H1 (cell line): ENCODE results near the gene STARD13. TPM values are rescaled to one million over a fixed set of nuclear protein-coding genes. Genes with fewer than 3 reads are reported as not detected.

ENCODE experiments used
- CTCF ChIA-PET: fragments of 300-600 bp; sonication (Branson Sonifier 250); formaldehyde crosslinking; loops from one replicate; lab custom pipeline; 2021; ENCODE audit not compliant: partially characterized antibody; lab: Charles Lee
- POLR2A ChIA-PET: fragments of 300-600 bp; sonication (Branson Sonifier 250); formaldehyde crosslinking; loops from one replicate; lab custom pipeline; 2021; ENCODE audit warnings: inconsistent platforms; ENCODE audit not compliant: partially characterized antibody; lab: Charles Lee
- DNase-seq, 2 experiments: peaks; one replicate each; pipeline versions ENCODE4 v3.0.0 to v3.0.0-alpha.2; 2010 to 2022; ENCODE audit warnings: low spot score in 2 of 2, low read depth in 1 of 2, mixed read lengths in 1 of 2
- FAIRE-seq: peaks from 2 replicates; lab custom pipeline; 2011; peaks lifted over from hg19 to GRCh38; lab: Jason Lieb, UNC
- H2AFZ ChIP-seq: 2 replicates; pipeline ENCODE4 v1.8.1; 2012; ENCODE audit warnings: low read length, inconsistent platforms
- H2AK5ac ChIP-seq: 2 replicates; pipeline ENCODE4 v1.6.1; 2013; ENCODE audit warnings: low read depth, low read length
- H2BK120ac ChIP-seq: replicated peaks from 2 replicates; pipeline ENCODE3; 2013; ENCODE audit warnings: low read depth, low read length, inconsistent platforms
- H2BK12ac ChIP-seq: 2 replicates; pipeline ENCODE4 v1.6.1; 2013; ENCODE audit warnings: low read depth, low read length
- H2BK15ac ChIP-seq: 2 replicates; pipeline ENCODE4 v1.6.1; 2013; ENCODE audit warnings: low read length
- H2BK20ac ChIP-seq: 2 replicates; pipeline ENCODE4 v1.6.1; 2013; ENCODE audit warnings: low read length
- H2BK5ac ChIP-seq: 2 replicates; pipeline ENCODE4 v1.6.1; 2013; ENCODE audit warnings: low read depth, low read length
- H3K14ac ChIP-seq: 2 replicates; pipeline ENCODE4 v1.6.1; 2013; ENCODE audit warnings: inconsistent platforms; ENCODE audit not compliant: insufficient read length
- H3K18ac ChIP-seq: 2 replicates; pipeline ENCODE4 v1.6.1; 2013; ENCODE audit warnings: low read length; ENCODE audit errors: extremely low read depth
- H3K23ac ChIP-seq: 2 replicates; pipeline ENCODE4 v1.6.1; 2013; ENCODE audit warnings: inconsistent platforms; ENCODE audit not compliant: insufficient read length
- H3K23me2 ChIP-seq: 2 replicates; pipeline ENCODE4 v1.6.1; 2013; ENCODE audit warnings: low read depth, low read length
- H3K27ac ChIP-seq: 2 replicates; pipeline ENCODE4 v1.6.1; 2011; ENCODE audit warnings: low read depth, low read length, inconsistent platforms
- H3K27me3 ChIP-seq, 4 experiments: replicated peaks in 1 of 4; 1 replicate in 1 of 4; 2 replicates in 3 of 4; pipeline versions ENCODE4 v1.6.1 to v1.8.1; 2011 to 2013; ENCODE audit warnings: low read length in 3 of 4, mild to moderate bottlenecking in 3 of 4, inconsistent platforms in 2 of 4, mixed read lengths in 2 of 4, moderate library complexity in 1 of 4; ENCODE audit not compliant: control insufficient read depth in 3 of 4, insufficient read depth in 3 of 4; ENCODE audit errors: extremely low read depth in 1 of 4
- H3K36me3 ChIP-seq, 4 experiments: 2 replicates each; pipeline versions ENCODE4 v1.6.1 to v1.8.1; 2011 to 2013; ENCODE audit warnings: mild to moderate bottlenecking in 4 of 4, low read length in 3 of 4, moderate library complexity in 2 of 4, control low read depth in 1 of 4, inconsistent platforms in 1 of 4; ENCODE audit not compliant: insufficient read depth in 4 of 4, control insufficient read depth in 2 of 4
- H3K4ac ChIP-seq: replicated peaks from 2 replicates; pipeline ENCODE3; 2013; ENCODE audit warnings: low read length, low read depth, mixed read lengths, inconsistent platforms; ENCODE audit not compliant: insufficient read length
- H3K4me1 ChIP-seq, 4 experiments: replicated peaks in 1 of 4; 1 replicate in 1 of 4; 2 replicates in 3 of 4; pipeline versions ENCODE4 v1.6.1 to v1.8.1; 2011 to 2013; ENCODE audit warnings: low read length in 3 of 4, inconsistent platforms in 2 of 4, mixed read lengths in 1 of 4; ENCODE audit not compliant: insufficient read depth in 4 of 4, control insufficient read depth in 3 of 4
- H3K4me2 ChIP-seq, 2 experiments: 2 replicates each; pipeline versions ENCODE4 v1.6.1 to v1.8.1; 2011 to 2013; ENCODE audit warnings: low read depth in 2 of 2, low read length in 2 of 2, control low read depth in 1 of 2, inconsistent platforms in 1 of 2, mild to moderate bottlenecking in 1 of 2; ENCODE audit not compliant: insufficient read depth in 1 of 2
- H3K4me3 ChIP-seq, 4 experiments: fragments of 200-600, 300-600 bp in 1 of 4; sonication (generic), shearing (Covaris generic), sonication (Bioruptor Twin) in 1 of 4; 2 replicates each; pipeline versions ENCODE4 v1.5.1 to v1.8.1; 2011 to 2016; ENCODE audit warnings: low read length in 4 of 4, low read depth in 3 of 4, control low read depth in 2 of 4, inconsistent platforms in 2 of 4, mild to moderate bottlenecking in 2 of 4, mixed read lengths in 1 of 4, moderate library complexity in 1 of 4; ENCODE audit not compliant: insufficient read depth in 2 of 4; ENCODE audit errors: extremely low read depth in 1 of 4
- H3K56ac ChIP-seq: replicated peaks from 2 replicates; pipeline ENCODE3; 2013; ENCODE audit warnings: low read depth, mild to moderate bottlenecking, mixed read lengths, low read length, inconsistent platforms; ENCODE audit not compliant: insufficient read length
- H3K79me1 ChIP-seq: 2 replicates; pipeline ENCODE4 v1.6.1; 2013; ENCODE audit warnings: low read depth, low read length, control low read depth
- H3K79me2 ChIP-seq, 2 experiments: 2 replicates each; pipeline versions ENCODE4 v1.6.1 to v1.8.1; 2012 to 2013; ENCODE audit warnings: low read length in 2 of 2, mild to moderate bottlenecking in 2 of 2, inconsistent platforms in 1 of 2; ENCODE audit not compliant: insufficient read depth in 2 of 2, control insufficient read depth in 1 of 2
- H3K9ac ChIP-seq, 4 experiments: replicated peaks in 1 of 4; 1 replicate in 1 of 4; 2 replicates in 3 of 4; pipeline versions ENCODE4 v1.6.1 to v1.8.1; 2011 to 2013; ENCODE audit warnings: low read depth in 3 of 4, low read length in 3 of 4, control low read depth in 2 of 4, mild to moderate bottlenecking in 2 of 4, moderate library complexity in 2 of 4, inconsistent platforms in 1 of 4; ENCODE audit errors: extremely low read depth in 1 of 4
- H3K9me3 ChIP-seq, 2 experiments: 2 replicates each; pipeline versions ENCODE4 v1.6.1 to v1.8.1; 2012 to 2013; ENCODE audit warnings: mild to moderate bottlenecking in 2 of 2, moderate library complexity in 2 of 2, control low read depth in 1 of 2, inconsistent platforms in 1 of 2, low read depth in 1 of 2, low read length in 1 of 2, mixed read lengths in 1 of 2; ENCODE audit not compliant: insufficient read depth in 2 of 2
- H4K20me1 ChIP-seq, 2 experiments: replicated peaks in 1 of 2; 2 replicates each; pipeline versions ENCODE3 to v1.8.1; 2011 to 2013; ENCODE audit warnings: inconsistent platforms in 2 of 2, low read length in 2 of 2, mild to moderate bottlenecking in 1 of 2; ENCODE audit not compliant: insufficient read depth in 2 of 2, control insufficient read depth in 1 of 2
- H4K5ac ChIP-seq: 2 replicates; pipeline ENCODE4 v1.6.1; 2013; ENCODE audit warnings: low read length, low read depth, mixed read lengths, inconsistent platforms; ENCODE audit not compliant: insufficient read length
- H4K8ac ChIP-seq: 2 replicates; pipeline ENCODE4 v1.8.0; 2013; ENCODE audit warnings: mild to moderate bottlenecking, moderate library complexity, low read length, inconsistent platforms; ENCODE audit not compliant: insufficient read depth; ENCODE audit errors: extremely low read depth
- H4K91ac ChIP-seq: replicated peaks from 2 replicates; pipeline ENCODE3; 2013; ENCODE audit warnings: low read length, mixed read lengths, inconsistent platforms; ENCODE audit not compliant: insufficient read length
- CBX8 ChIP-seq: fragments of 300-800, 300-1000 bp; sonication (generic); IDR thresholded peaks from 2 replicates; pipeline ENCODE4 v1.7.1; 2016; ENCODE audit warnings: low read depth, low read length, borderline replicate concordance
- POLR2AphosphoS5 ChIP-seq: IDR thresholded peaks from 2 replicates; pipeline ENCODE4 v1.6.1; 2011; ENCODE audit warnings: low read depth, low read length
- ZNF274 ChIP-seq: IDR thresholded peaks from 2 replicates; pipeline ENCODE4 v1.7.0; 2012; ENCODE audit warnings: low read length, borderline replicate concordance; ENCODE audit errors: extremely low read depth
- WGBS, 2 experiments: shearing (Covaris generic) in 1 of 2; methylation state at CpG; one replicate each; pipeline versions ENCODE4 v1.1.6 to v1.1.7; 2013 to 2015; ENCODE audit warnings: low lambda C conversion rate in 2 of 2, mixed read lengths in 2 of 2, inconsistent platforms in 1 of 2, low coverage in 1 of 2, missing lambda C conversion rate in 1 of 2; ENCODE audit not compliant: insufficient replicate concordance in 2 of 2, insufficient coverage in 1 of 2, insufficient read length in 1 of 2; ENCODE audit errors: extremely low coverage in 1 of 2, missing lambda C conversion rate in 1 of 2; 5-methylcytosine and 5-hydroxymethylcytosine counted together
- polyA plus RNA-seq, 7 experiments: library from polyadenylated mRNA; depleted of rRNA in 3 of 7; stranded (reverse) in 5 of 7; unstranded in 2 of 7; fragments of >200 nt in 5 of 7; fragments of 200-250 nt in 2 of 7; gene quantifications; 1 replicate in 5 of 7; 2 replicates in 1 of 7; 4 replicates in 1 of 7; pipeline versions ENCODE4 v1.2.1 to v1.2.3, GENCODE V29; 2011 to 2013; ENCODE audit warnings: missing spikeins in 2 of 7, mixed read lengths in 2 of 7
- total RNA-seq: library from RNA; stranded (reverse); fragmentation: NEBNext Ultra II Directional; extraction: Animal tissue kit (Norgen Biotek cat#: 25700); gene quantifications from 2 replicates; pipeline ENCODE4 v1.2.1, GENCODE V29; 2021

The STARD13 gene
- total and polyA plus RNA-seq, 2 of the 8 experiments (the other 6 are each of a cell fraction or from before 2014, with no cell fraction given): 0.82 to 2.9 TPM

DNA sequence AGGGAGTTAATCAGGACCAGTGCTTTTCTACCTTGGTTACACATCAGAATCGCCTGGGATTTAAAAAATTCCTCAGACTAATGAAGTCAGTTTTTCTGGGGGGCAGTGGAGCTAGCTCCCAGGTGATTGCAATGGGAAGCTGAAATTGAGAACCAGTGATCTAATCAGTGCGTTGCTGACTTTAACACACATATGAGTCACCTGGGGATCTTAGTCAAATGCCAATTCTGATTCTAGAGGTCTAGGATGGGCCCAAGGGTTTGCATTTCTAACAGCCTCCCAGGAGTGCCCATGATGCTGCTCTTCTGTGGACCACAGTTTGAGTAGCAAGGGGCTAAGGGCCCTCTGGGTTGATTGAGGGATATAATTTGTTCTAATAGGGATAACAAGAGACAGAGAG lies 214.8 kb downstream of the STARD13 start:
- CTCF ChIA-PET: interaction anchor here (0.9 to 1.2 kb wide), 4 partner anchors 14 to 62 kb away, joined by 3 to 5 read pairs (median 3); no protein-coding TSS in a partner anchor
- no peak overlapping the region; the same call in 1 of the 2 replicates for H2AFZ ChIP-seq
- TF ChIP-seq CBX8 (no peak), ZNF274 (no peak), POLR2AphosphoS5 (no peak)

More for the DNA sequence above, 214.8 kb downstream of the STARD13 start:
- 86% methylated on average over 2 of the region's 2 CpGs; no CpG with 5 or more reads in 1 of the 2 experiments for WGBS, 2 experiments
- no peak overlapping the region for H2BK12ac ChIP-seq
- no peak overlapping the region for H4K91ac ChIP-seq
- H2BK20ac ChIP-seq: no peak overlapping the region
- no peak overlapping the region for H3K4ac ChIP-seq
- H3K23ac ChIP-seq: no peak overlapping the region
- no peaks in the 10 kb centered on the region for H3K9me3 ChIP-seq
- no peak overlapping the region for H2BK120ac ChIP-seq
- POLR2A ChIA-PET: no interaction called here
- H3K27me3 ChIP-seq: no peaks in the 10 kb centered on the region
- H4K8ac ChIP-seq: no peak overlapping the region
- no peak for DNase-seq
- H3K14ac ChIP-seq: no peak overlapping the region
- H3K4me1 ChIP-seq: peaks cover 0 to 3% (median 0%) of the 10 kb centered on the region in 4 experiments; a peak in 1 of 7 replicates
- H2AK5ac ChIP-seq: no peak overlapping the region
- H3K36me3 ChIP-seq: no peaks in the 10 kb centered on the region
- no peak overlapping the region for H3K9ac ChIP-seq
- H4K20me1 ChIP-seq: no peaks in the 10 kb centered on the region
- H2BK15ac ChIP-seq: no peak overlapping the region
- H2BK5ac ChIP-seq: no peak overlapping the region
- no peaks in the 10 kb centered on the region for H3K23me2 ChIP-seq
- no peak overlapping the region for H4K5ac ChIP-seq
- H3K79me2 ChIP-seq: no peaks in the 10 kb centered on the region
- H3K56ac ChIP-seq: no peak overlapping the region
- H3K79me1 ChIP-seq: no peaks in the 10 kb centered on the region
- H3K18ac ChIP-seq: no peak overlapping the region
- no peak overlapping the region for H3K27ac ChIP-seq
- FAIRE-seq: no peak
- H3K4me3 ChIP-seq: no peak overlapping the region
- no peak overlapping the region for H3K4me2 ChIP-seq
